ENCODE measurements around the gene KRT33A.

DNA sequence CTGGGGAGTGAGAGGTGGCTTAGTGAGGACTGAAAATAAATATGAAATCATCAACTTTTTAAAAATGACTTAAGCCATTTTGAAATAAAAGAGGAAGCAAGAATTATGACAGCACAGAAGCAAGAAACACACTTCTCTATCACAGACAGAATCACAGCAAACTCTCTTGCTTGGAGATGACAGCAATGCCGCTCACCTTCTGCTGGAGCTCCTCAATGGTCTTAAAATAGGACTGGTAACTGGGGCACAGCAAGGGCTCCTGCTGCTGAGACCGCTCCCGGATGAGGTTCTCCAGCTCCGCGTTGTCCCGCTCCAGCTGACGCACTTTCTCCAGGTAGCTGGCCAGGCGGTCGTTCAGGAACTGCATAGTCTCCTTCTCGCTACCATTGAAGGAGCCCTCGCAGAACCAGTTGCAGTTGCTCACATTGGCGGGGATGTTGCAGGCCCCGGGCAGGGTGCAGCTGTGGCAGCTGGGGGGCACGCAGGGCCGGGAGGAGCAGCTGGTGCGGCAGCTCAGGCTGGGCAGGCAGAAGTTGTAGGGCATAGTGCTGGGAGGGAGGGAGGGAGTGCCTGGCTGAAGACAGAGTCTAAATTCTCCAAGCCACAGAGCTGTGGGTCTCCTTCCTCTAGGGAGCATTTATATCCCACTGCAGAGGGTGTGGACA lies 46.5 kb upstream of the KRT33A start, which contains the start of gene KRT31:
- TF ChIP-seq, protein P1, sequence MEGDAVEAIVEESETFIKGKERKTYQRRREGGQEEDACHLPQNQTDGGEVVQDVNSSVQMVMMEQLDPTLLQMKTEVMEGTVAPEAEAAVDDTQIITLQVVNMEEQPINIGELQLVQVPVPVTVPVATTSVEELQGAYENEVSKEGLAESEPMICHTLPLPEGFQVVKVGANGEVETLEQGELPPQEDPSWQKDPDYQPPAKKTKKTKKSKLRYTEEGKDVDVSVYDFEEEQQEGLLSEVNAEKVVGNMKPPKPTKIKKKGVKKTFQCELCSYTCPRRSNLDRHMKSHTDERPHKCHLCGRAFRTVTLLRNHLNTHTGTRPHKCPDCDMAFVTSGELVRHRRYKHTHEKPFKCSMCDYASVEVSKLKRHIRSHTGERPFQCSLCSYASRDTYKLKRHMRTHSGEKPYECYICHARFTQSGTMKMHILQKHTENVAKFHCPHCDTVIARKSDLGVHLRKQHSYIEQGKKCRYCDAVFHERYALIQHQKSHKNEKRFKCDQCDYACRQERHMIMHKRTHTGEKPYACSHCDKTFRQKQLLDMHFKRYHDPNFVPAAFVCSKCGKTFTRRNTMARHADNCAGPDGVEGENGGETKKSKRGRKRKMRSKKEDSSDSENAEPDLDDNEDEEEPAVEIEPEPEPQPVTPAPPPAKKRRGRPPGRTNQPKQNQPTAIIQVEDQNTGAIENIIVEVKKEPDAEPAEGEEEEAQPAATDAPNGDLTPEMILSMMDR (IDR thresholded peaks at IDR 0.05; ENCODE audit: low read length): no peak
- TF ChIP-seq EZH2 (optimal IDR thresholded peaks at IDR 0.05; ENCODE audit: low read depth, low read length) (no peak), EZH2phosphoT487 (IDR thresholded peaks at IDR 0.05; ENCODE audit: low read length) (no peak)

Measured in MM.1S (cell line).